Smooth muscle cell of trachea (primary cell): ENCODE data around the gene CRIP2. TPM values are rescaled to one million over a fixed set of nuclear protein-coding genes. Genes with fewer than 3 reads are reported as not detected.

Experiments used
- total RNA-seq: library from RNA; depleted of rRNA; stranded (reverse); fragments of >200 nt; gene quantifications from 2 replicates; pipeline ENCODE4 v1.2.1, GENCODE V29; 2014

The CRIP2 gene, protein sequence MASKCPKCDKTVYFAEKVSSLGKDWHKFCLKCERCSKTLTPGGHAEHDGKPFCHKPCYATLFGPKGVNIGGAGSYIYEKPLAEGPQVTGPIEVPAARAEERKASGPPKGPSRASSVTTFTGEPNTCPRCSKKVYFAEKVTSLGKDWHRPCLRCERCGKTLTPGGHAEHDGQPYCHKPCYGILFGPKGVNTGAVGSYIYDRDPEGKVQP
- total RNA-seq: 59.5 and 67.5 TPM in 2 replicates

DNA sequence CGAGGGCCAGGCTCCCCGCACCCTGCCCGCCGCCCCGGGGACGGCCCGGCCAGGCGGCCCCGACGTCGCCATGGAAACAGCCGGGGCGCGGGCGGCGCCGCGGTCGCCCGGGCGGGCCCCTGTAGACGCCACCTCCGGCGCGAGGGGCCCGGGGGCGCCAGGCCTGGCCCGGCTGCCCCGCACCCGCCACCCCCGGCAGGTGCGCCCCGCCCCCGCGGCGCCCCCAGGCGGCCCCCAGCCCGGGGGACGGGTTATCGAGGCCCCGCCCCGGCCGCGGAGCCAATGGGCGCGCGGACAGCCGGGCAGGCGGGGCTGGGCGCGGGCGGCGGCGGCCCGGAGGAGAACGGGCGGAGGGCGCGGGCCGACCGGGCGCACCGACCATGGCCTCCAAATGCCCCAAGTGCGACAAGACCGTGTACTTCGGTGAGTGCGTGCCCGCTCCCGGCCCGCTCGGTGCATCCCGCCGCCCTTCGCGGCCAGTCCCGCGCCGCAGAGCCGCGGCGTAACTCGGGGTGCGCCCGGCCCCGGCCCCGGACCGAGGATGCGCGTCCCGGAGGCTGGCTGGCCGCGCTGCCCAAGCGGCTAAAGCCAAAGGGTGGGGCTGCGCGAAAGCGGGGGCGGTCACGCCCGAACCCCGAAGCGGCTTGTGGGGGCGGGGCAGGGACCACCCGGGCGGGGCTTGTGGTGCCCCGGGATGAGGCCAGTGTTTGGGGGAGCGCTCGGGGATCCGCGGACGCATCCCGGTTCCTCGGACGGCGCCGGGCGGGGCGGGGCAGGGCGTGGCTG, at the start of gene CRIP2:
Gene CRIP2, plus strand, starts transcription at position 339 of the 786 bp plus-strand sequence. Its CDS starts 42 bp downstream, at position 381.

DNA sequence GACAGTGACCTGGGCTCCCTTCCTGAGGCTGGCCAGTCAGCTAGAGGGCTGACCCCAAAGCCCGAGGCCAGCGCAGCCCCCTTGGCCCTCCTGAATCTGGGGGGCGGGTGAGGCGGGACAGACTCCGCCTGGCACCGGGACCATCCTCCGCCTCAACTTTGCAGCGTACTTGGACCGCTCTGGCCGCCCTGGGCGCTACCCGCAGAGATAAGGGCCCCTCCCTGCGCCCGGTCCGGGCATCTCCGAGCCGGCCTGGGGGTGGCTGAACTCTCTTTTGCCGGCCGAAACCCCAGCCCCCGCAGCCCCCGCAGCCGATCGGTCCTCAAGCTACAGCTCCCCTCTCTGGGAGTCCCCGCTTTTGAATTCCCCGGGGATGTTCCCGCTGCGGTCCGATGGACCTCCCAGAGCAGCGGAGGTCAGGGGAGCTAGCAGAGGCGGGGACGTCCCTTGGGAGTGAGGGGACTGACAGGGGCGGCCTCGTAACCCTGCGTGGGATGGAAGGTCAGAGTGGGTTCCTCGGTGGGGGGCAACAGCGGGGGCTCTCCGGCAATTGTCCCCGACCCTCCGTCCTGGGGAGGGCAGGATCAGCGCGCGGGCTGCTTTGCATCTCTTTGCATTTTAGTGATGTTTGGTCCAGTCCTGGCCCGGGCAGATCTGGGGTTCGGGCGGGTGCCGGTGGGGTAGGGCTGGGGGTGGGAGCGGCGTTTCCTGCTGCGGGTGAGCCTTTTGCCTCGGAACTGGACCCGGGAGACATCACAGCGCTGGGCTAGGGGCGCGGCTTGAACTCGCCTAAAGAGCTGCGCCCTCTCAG, 11.7 kb downstream of the CRIP2 start, which contains the start of gene CRIP1:
Gene CRIP1, plus strand, starts transcription at position 724 of the 811 bp plus-strand sequence. CDS start 374 bp downstream, outside the sequence.

DNA sequence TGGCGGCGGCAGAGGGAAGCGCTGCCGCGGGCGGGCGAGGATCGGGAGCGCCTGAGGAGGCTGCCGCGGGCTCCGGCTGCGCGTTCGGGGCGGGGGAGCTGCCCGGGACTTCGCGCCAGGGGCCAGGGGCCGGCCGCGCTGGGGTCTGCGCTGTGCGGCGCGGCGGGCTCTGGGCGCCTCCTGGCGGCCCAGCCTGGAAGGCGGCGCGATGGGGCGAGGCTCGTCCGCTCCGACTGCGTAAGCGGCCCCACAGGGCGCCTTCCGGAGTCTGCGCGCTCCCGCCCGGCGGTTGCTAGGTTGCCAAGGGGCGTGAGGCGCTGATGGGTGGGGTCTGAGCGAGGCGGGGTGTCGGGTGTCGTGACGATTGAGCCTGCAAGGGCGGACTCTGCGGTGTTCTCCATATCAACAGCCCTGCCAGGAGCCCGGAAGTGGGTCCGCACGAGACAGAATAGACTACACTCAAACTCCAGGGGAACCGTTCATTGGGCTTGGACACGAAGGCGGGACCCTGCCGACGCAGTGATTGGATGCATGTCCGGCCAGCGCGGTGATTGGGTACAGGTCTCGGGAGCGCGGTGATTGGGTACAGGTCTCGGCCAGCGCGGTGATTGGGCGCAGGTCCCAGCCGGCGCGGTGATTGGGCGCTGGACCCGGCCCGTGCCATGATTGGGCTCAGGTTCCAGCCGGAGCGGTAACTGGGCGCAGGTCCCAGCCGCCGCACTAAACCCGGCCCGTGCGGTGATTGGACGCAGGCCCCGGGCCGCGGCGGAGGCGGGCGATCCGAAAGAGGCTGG, 16.1 kb downstream of the CRIP2 start, which contains the start of gene TEDC1:
Gene TEDC1, plus strand, starts transcription at position 675 of the 794 bp plus-strand sequence. CDS start 130 bp downstream, outside the sequence.

DNA sequence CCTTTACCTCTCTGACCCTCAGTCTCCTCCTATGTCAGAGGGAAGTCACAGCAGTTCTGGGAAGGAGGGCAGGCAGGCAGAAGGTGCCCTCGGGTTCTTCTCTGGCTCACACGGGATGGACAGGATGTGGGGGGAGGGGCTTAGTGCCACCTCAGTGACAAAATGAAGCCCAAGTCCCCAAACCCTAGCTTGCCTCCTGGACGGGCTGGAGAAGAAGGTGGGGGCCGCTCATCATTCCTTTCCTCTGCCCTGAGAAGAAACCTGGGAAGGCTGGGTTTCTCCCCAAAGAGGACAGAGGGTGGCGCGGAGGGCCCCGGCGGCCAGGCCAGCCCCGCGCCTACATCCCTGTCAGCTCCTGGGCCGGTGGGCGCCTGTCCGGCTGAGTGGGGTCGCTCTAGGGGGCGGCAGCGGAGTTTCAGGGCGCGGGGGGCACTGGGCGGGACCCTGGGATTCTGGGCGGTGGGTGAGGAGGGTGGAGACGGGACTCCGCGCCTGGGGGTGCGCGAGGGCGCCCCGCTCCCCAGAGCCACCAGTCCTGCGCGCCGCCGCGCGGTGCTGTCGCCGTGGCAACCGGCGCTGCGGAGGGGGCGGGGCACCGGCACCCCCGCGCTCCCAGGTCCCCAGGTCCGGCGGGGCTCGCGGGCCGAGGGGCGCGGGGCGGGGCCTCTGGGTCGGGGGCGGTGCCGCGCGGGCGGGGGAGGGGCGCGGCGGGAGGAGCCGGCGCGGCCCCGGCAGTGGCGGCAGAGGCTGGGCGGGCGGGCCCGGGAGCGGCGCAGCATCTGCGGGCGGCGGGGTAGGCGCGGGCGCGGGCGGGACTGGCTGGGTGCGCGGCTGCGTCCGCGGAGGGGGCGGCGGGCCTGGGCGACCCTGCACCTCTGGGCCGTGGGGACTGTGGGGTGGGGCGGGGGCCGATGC, 51.5 kb downstream of the CRIP2 start, which contains the start of gene TMEM121:
Gene TMEM121, plus strand, starts transcription at position 723 of the 915 bp plus-strand sequence. CDS start 2,252 bp downstream, outside the sequence.

Other genes starting within 250 kb of the CRIP2 start
- 57.5 and 64.8 TPM in 2 replicates for gene BTBD6, start 226.3 kb upstream of the CRIP2 start, total RNA-seq
- 45.1 and 53.8 TPM in 2 replicates for gene BRF1, start 173.8 kb upstream of the CRIP2 start, total RNA-seq
- 52.7 and 83.0 TPM in 2 replicates for gene PACS2, start 160.1 kb upstream of the CRIP2 start, total RNA-seq
- gene TEX22, start 76.3 kb upstream of the CRIP2 start, total RNA-seq: 0.44 and 0.50 TPM in 2 replicates
- gene MTA1, start 55.0 kb upstream of the CRIP2 start, total RNA-seq: 31.4 and 51.4 TPM in 2 replicates
- 1.3 and 2.5 TPM in 2 replicates for gene CRIP1, start 12.1 kb downstream of the CRIP2 start, total RNA-seq
- 2.8 and 9.3 TPM in 2 replicates for gene TEDC1, start 16.4 kb downstream of the CRIP2 start, total RNA-seq
- 6.3 and 13.2 TPM in 2 replicates for gene TMEM121, start 51.8 kb downstream of the CRIP2 start, total RNA-seq